Skeletal muscle tissue (tissue), 4 donors: ENCODE results near the gene NDUFAF5. TPM values are rescaled to one million over a fixed set of nuclear protein-coding genes. Genes with fewer than 3 reads are reported as not detected.
"Not testable (repeated sequence)": the region's sequence is repeated elsewhere in the genome, so short reads cannot be mapped to it uniquely, and the experiment has no call there.

ENCODE experiments used
- H3K27ac ChIP-seq: one replicate; pipeline ENCODE4 v1.7.0; 2013; ENCODE audit warnings: mild to moderate bottlenecking, low read depth, low read length, inconsistent platforms
- H3K27me3 ChIP-seq, 3 donors: one replicate each; pipeline ENCODE4 v1.7.0; 2013; ENCODE audit warnings: low read length in 3 of 3; ENCODE audit not compliant: control insufficient read depth in 3 of 3, insufficient read depth in 3 of 3
- H3K36me3 ChIP-seq, 3 donors: one replicate each; pipeline ENCODE4 v1.7.0; 2013; ENCODE audit warnings: low read length in 3 of 3; ENCODE audit not compliant: control insufficient read depth in 3 of 3, insufficient read depth in 3 of 3
- H3K4me1 ChIP-seq, 3 donors: one replicate each; pipeline ENCODE4 v1.7.0; 2013; ENCODE audit warnings: low read length in 3 of 3, mild to moderate bottlenecking in 3 of 3; ENCODE audit not compliant: control insufficient read depth in 3 of 3, insufficient read depth in 3 of 3
- H3K4me3 ChIP-seq, 3 donors: one replicate each; pipeline ENCODE4 v1.7.0; 2013; ENCODE audit warnings: low read length in 3 of 3
- H3K9ac ChIP-seq, 3 donors: one replicate each; pipeline ENCODE4 v1.7.0; 2013; ENCODE audit warnings: low read length in 3 of 3, mild to moderate bottlenecking in 3 of 3, moderate library complexity in 2 of 3, low read depth in 1 of 3
- H3K9me3 ChIP-seq, 3 donors: one replicate each; pipeline ENCODE4 v1.7.0; 2013; ENCODE audit warnings: low read length in 3 of 3; ENCODE audit not compliant: control insufficient read depth in 3 of 3
- total RNA-seq: library from RNA; depleted of rRNA; stranded (reverse); fragments of >200 nt; gene quantifications from one replicate; pipeline ENCODE4 v1.2.3, GENCODE V29; 2014
- donor health status: Osteomylitis.

The NDUFAF5 gene
- total RNA-seq, 1 donor from 2014 or later: 16.7 TPM

GRCh38 chr20:13753436-13754036, 31.3 kb upstream of the NDUFAF5 start:
- Histone ChIP-seq H3K4me3 (no peak overlapping the region), H3K9me3 (no peaks in the 10 kb centered on the region), H3K9ac (no peak overlapping the region), H3K27me3 (no peaks in the 10 kb centered on the region), H3K36me3 (peaks cover 0 to 12% (median 11%) of the 10 kb centered on the region in 3 donors), H3K27ac (no peak overlapping the region), H3K4me1 (no peaks in the 10 kb centered on the region)

GRCh38 chr20:13755809-13756208, 29.0 kb upstream of the NDUFAF5 start:
- Histone ChIP-seq H3K4me1 (no peaks in the 10 kb centered on the region), H3K36me3 (peaks cover 2 to 19% (median 13%) of the 10 kb centered on the region in 3 donors), H3K27ac (no peak overlapping the region), H3K4me3 (no peak overlapping the region), H3K9me3 (no peaks in the 10 kb centered on the region), H3K27me3 (no peaks in the 10 kb centered on the region), H3K9ac (no peak overlapping the region)

- Histone ChIP-seq H3K9me3 (no peaks in the 10 kb centered on the region), H3K27ac (no peak overlapping the region), H3K27me3 (no peaks in the 10 kb centered on the region), H3K9ac (no peak overlapping the region), H3K36me3 (peaks cover 2 to 19% (median 10%) of the 10 kb centered on the region in 3 donors), H3K4me1 (no peaks in the 10 kb centered on the region), H3K4me3 (no peak overlapping the region)
These were observed 28.3 kb upstream of the NDUFAF5 start for GRCh38 chr20:13756551-13756950.

GRCh38 chr20:13758884-13759283, 25.9 kb upstream of the NDUFAF5 start:
- H3K27ac ChIP-seq: no peak overlapping the region
- no peaks in the 10 kb centered on the region for H3K9me3 ChIP-seq
- peaks cover 2 to 28% (median 12%) of the 10 kb centered on the region in 3 donors for H3K36me3 ChIP-seq
- no peak overlapping the region for H3K9ac ChIP-seq
- H3K4me1 ChIP-seq: no peaks in the 10 kb centered on the region
- H3K4me3 ChIP-seq: no peak overlapping the region
- H3K27me3 ChIP-seq: no peaks in the 10 kb centered on the region

GRCh38 chr20:13760451-13760946, 24.3 kb upstream of the NDUFAF5 start:
- peaks cover 2 to 39% (median 23%) of the 10 kb centered on the region in 3 donors for H3K36me3 ChIP-seq
- not testable (repeated sequence) for H3K9ac ChIP-seq, H3K4me1 ChIP-seq, H3K27me3 ChIP-seq, H3K4me3 ChIP-seq, H3K27ac ChIP-seq, H3K9me3 ChIP-seq

GRCh38 chr20:13765299-13765698, 19.5 kb upstream of the NDUFAF5 start:
- peaks cover 15 to 47% (median 47%) of the 10 kb centered on the region in 3 donors for H3K36me3 ChIP-seq
- no peaks in the 10 kb centered on the region for H3K27me3 ChIP-seq
- H3K9me3 ChIP-seq: peaks cover 0 to 9% (median 0%) of the 10 kb centered on the region in 3 donors
- no peak overlapping the region for H3K27ac ChIP-seq
- H3K9ac ChIP-seq: no peak overlapping the region
- no peak overlapping the region for H3K4me3 ChIP-seq
- H3K4me1 ChIP-seq: no peaks in the 10 kb centered on the region

- no peaks in the 10 kb centered on the region for H3K4me1 ChIP-seq
- H3K27ac ChIP-seq: no peak overlapping the region
- H3K4me3 ChIP-seq: no peak overlapping the region
- no peak overlapping the region for H3K9ac ChIP-seq
- peaks cover 0 to 9% (median 0%) of the 10 kb centered on the region in 3 donors for H3K9me3 ChIP-seq
- no peaks in the 10 kb centered on the region for H3K27me3 ChIP-seq
- H3K36me3 ChIP-seq: peaks cover 16 to 53% (median 52%) of the 10 kb centered on the region in 3 donors
These were observed 18.9 kb upstream of the NDUFAF5 start for GRCh38 chr20:13765868-13766416.

GRCh38 chr20:13770141-13770540, 14.7 kb upstream of the NDUFAF5 start:
- no peak overlapping the region for H3K9ac ChIP-seq
- H3K27me3 ChIP-seq: no peaks in the 10 kb centered on the region
- no peaks in the 10 kb centered on the region for H3K4me1 ChIP-seq
- peaks cover 17 to 52% (median 45%) of the 10 kb centered on the region in 3 donors for H3K36me3 ChIP-seq
- peaks cover 0 to 9% (median 0%) of the 10 kb centered on the region in 3 donors for H3K9me3 ChIP-seq
- no peak overlapping the region for H3K4me3 ChIP-seq
- H3K27ac ChIP-seq: no peak overlapping the region

GRCh38 chr20:13771853-13772453, 12.9 kb upstream of the NDUFAF5 start:
- peaks cover 17 to 51% (median 48%) of the 10 kb centered on the region in 3 donors for H3K36me3 ChIP-seq

GRCh38 chr20:13772529-13772928, 12.3 kb upstream of the NDUFAF5 start:
- H3K36me3 ChIP-seq: peaks cover 17 to 54% (median 50%) of the 10 kb centered on the region in 3 donors

More at GRCh38 chr20:13771853-13772453, 12.9 kb upstream of the NDUFAF5 start:
- no peak overlapping the region for H3K9ac ChIP-seq
- H3K4me3 ChIP-seq: no peak overlapping the region
- H3K27ac ChIP-seq: no peak overlapping the region
- H3K27me3 ChIP-seq: no peaks in the 10 kb centered on the region
- H3K9me3 ChIP-seq: no peaks in the 10 kb centered on the region
- no peaks in the 10 kb centered on the region for H3K4me1 ChIP-seq

More at GRCh38 chr20:13772529-13772928, 12.3 kb upstream of the NDUFAF5 start:
- Histone ChIP-seq H3K27me3 (no peaks in the 10 kb centered on the region), H3K9me3 (no peaks in the 10 kb centered on the region), H3K4me1 (no peaks in the 10 kb centered on the region), H3K4me3 (no peak overlapping the region), H3K9ac (no peak overlapping the region), H3K27ac (no peak overlapping the region)
